ENCODE data around the gene CSNK1G2. TPM values are rescaled to one million over a fixed set of nuclear protein-coding genes. Genes with fewer than 3 reads are reported as not detected.

The CSNK1G2 gene
- total RNA-seq, 1 donor from 2014 or later = 77.6 TPM

DNA sequence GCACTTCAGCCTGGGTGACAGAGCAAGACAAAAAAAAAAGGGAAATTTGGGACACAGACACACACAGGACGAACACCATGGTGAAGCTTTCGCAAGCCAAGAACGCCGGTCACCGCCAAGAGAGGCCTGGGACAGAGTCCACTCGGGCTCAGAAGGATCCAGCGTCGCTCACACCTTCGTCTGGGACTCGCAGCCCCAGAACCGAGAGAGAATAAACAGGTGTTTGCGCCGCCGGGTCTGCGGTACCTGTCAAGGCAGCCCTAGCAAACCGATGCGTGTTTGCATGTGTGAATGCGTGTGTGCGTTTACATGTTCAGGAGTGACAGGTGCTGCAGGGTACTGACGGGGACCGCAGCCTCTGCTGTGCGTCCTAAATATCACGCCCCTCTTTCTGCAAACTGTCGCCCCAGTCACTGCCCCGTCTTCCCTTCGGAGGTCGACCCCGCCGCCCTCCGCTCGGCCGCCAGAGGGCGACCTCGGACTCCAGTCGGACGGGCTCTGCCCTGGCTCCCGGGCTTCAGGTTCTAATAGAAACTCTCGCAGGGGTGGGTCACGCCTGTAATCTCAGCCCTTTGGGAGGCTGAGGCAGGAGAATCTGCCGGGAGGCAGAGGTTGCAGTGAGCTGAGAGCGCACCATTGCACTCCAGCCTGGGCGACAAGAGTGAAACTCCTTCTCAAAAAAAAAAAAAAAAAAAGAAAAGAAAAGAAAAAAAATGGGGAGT, 11.8 kb upstream of the CSNK1G2 start:
- Histone ChIP-seq H3K9me3 (no peaks in the 10 kb centered on the region), H3K27me3 (no peaks in the 10 kb centered on the region), H3K4me1 (peaks cover 14% of the 10 kb centered on the region), H3K36me3 (peaks cover 0 to 3% of the 10 kb centered on the region in 2 donors), H3K4me3 (peak overlapping the region; percentile 7 to 28), H3K27ac (peak overlapping the region; percentile 2)
- no peak for DNase-seq (ENCODE audit: extremely low spot score in 2 of 2)
- no peak for TF ChIP-seq POLR2A (IDR thresholded peaks at IDR 0.05)
- TF ChIP-seq, protein P1, sequence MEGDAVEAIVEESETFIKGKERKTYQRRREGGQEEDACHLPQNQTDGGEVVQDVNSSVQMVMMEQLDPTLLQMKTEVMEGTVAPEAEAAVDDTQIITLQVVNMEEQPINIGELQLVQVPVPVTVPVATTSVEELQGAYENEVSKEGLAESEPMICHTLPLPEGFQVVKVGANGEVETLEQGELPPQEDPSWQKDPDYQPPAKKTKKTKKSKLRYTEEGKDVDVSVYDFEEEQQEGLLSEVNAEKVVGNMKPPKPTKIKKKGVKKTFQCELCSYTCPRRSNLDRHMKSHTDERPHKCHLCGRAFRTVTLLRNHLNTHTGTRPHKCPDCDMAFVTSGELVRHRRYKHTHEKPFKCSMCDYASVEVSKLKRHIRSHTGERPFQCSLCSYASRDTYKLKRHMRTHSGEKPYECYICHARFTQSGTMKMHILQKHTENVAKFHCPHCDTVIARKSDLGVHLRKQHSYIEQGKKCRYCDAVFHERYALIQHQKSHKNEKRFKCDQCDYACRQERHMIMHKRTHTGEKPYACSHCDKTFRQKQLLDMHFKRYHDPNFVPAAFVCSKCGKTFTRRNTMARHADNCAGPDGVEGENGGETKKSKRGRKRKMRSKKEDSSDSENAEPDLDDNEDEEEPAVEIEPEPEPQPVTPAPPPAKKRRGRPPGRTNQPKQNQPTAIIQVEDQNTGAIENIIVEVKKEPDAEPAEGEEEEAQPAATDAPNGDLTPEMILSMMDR (IDR thresholded peaks at IDR 0.05) = peak in 2 of 3 experiments; percentile 70 to 82
- peak; percentile 37 to 78 for TF ChIP-seq POLR2AphosphoS5 (IDR thresholded peaks at IDR 0.05; ENCODE audit: insufficient read depth in 1 of 2, low read depth in 1 of 2)
- intact Hi-C loops (cut with DNase I) = loop anchor here (5.0 kb wide), 1 partner anchor 143 kb away; no protein-coding TSS in a partner anchor

DNA sequence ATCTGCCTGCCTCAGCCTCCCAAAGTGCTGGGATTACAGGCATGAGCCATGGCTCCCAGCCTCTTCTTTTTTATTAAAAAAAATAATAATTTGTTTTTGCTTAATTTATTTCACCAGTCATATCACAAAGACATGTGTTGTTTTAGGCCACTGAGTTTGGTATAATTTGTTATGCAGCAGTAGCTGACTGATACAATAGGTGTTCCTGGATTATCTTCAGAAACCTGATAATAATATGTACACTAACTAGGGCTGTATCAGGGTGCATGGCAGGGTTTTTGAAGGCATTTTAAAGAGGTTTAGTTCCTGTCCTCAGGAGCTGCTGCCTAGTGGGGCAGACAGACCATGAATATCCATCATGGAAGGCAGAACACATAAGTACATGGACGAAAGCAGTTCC, 9.5 kb upstream of the CSNK1G2 start:
- H3K9me3 ChIP-seq = no peaks in the 10 kb centered on the region
- H3K27me3 ChIP-seq = no peaks in the 10 kb centered on the region
- no peaks in the 10 kb centered on the region for H3K36me3 ChIP-seq
- intact Hi-C loops (cut with DNase I) = no loop called here
- H3K4me3 ChIP-seq = no peak overlapping the region
- no peak overlapping the region for H3K27ac ChIP-seq
- TF ChIP-seq POLR2A (IDR thresholded peaks at IDR 0.05) = no peak
- TF ChIP-seq POLR2AphosphoS5 (IDR thresholded peaks at IDR 0.05; ENCODE audit: insufficient read depth in 1 of 2, low read depth in 1 of 2) = no peak
- TF ChIP-seq, protein P1 (IDR thresholded peaks at IDR 0.05) = no peak
- peaks cover 14% of the 10 kb centered on the region for H3K4me1 ChIP-seq
- no peak for DNase-seq (ENCODE audit: extremely low spot score in 2 of 2)

DNA sequence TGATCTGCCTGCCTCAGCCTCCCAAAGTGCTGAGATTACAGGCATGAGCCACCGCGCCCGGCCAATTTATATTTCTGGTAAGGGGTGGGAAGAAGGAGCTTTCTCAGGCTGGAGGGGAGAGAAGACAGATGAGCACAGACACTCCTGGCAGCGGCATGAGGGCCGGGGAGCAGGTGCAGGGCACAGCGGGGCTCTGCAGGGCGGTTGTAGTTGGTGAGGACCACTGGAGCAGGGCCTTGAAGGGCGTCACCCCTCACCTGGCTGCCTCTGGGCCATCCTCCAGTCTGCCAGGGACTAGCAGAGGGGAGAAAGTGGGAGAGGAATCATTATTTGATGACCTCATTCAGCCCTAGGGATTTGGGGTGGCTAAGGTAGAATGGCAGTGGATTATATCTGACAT, 8.6 kb upstream of the CSNK1G2 start:
- TF ChIP-seq POLR2AphosphoS5 (IDR thresholded peaks at IDR 0.05; ENCODE audit: insufficient read depth in 1 of 2, low read depth in 1 of 2) = no peak
- no peak for TF ChIP-seq POLR2A (IDR thresholded peaks at IDR 0.05)
- TF ChIP-seq, protein P1 (IDR thresholded peaks at IDR 0.05) = no peak
- Histone ChIP-seq H3K27ac (no peak overlapping the region), H3K27me3 (no peaks in the 10 kb centered on the region), H3K36me3 (no peaks in the 10 kb centered on the region), H3K4me3 (no peak overlapping the region), H3K4me1 (peaks cover 14% of the 10 kb centered on the region), H3K9me3 (no peaks in the 10 kb centered on the region)
- no peak for DNase-seq (ENCODE audit: extremely low spot score in 2 of 2)
- intact Hi-C loops (cut with DNase I) = no loop called here

DNA sequence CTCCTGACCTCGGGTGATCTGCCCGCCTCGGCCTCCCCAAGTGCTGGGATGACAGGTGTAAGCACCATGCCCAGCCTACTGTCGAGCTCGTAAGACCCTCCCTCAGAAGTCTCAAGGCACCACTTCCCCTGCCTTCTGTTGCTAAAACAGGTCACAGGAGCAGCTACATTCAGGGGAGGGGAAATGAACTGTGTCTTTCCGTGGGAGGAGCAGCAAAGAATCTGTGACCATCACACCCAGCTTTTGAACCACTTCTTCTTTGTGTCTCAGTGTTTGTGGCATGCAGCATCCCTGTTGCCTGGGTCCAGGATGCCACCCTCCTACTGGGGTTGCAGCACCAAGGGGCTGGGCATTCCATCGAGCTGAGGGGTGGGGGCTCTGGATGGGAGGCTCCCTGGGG, 7.7 kb upstream of the CSNK1G2 start:
- no peak for TF ChIP-seq POLR2A (IDR thresholded peaks at IDR 0.05)
- no peak overlapping the region for H3K27ac ChIP-seq
- peaks cover 14% of the 10 kb centered on the region for H3K4me1 ChIP-seq
- intact Hi-C loops (cut with DNase I) = no loop called here
- H3K9me3 ChIP-seq = no peaks in the 10 kb centered on the region
- no peaks in the 10 kb centered on the region for H3K36me3 ChIP-seq
- no peak overlapping the region for H3K4me3 ChIP-seq
- no peaks in the 10 kb centered on the region for H3K27me3 ChIP-seq
- no peak for DNase-seq (ENCODE audit: extremely low spot score in 2 of 2)

DNA sequence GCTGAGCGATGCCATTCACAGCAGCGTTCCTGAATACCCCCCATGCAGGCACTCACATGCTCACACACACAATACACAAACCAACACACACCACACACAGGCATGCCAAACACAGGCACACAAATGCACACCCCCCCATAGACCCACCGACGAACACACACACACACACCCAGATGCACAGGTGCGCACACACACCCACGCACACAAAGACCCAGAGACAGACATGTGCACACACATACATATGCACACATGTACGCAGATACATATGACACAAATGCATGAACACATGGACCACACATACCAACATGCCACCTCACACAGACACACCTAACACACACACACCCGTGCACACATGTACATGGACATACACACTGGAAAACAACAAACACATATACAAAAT, 7.0 kb upstream of the CSNK1G2 start:
- Histone ChIP-seq H3K27me3 (no peaks in the 10 kb centered on the region), H3K4me1 (peaks cover 14% of the 10 kb centered on the region), H3K27ac (no peak overlapping the region), H3K9me3 (no peaks in the 10 kb centered on the region), H3K36me3 (no peaks in the 10 kb centered on the region), H3K4me3 (no peak overlapping the region)
- no peak for TF ChIP-seq POLR2A (IDR thresholded peaks at IDR 0.05)
- TF ChIP-seq, protein P1 (IDR thresholded peaks at IDR 0.05) = no peak
- TF ChIP-seq POLR2AphosphoS5 (IDR thresholded peaks at IDR 0.05; ENCODE audit: insufficient read depth in 1 of 2, low read depth in 1 of 2) = no peak
- DNase-seq (ENCODE audit: extremely low spot score in 2 of 2) = no peak
- intact Hi-C loops (cut with DNase I) = no loop called here

All from vagina (tissue), 2 donors.